ENCODE data around the gene MBIP. TPM values are rescaled to one million over a fixed set of nuclear protein-coding genes. Genes with fewer than 3 reads are reported as not detected.
"Not testable (repeated sequence)": the region's sequence is repeated elsewhere in the genome, so short reads cannot be mapped to it uniquely, and the experiment has no call there.

MBIP gene
- total RNA-seq, 2 experiments from 2014 or later, result 18.3 to 23.0 TPM

- ChIA-PET POLR2A (no interaction called here), CTCF (no interaction called here)
- Mint-ChIP-seq H3K27ac (no peak overlapping the region), H3K9me3 (ENCODE audit: insufficient read depth) (no peaks in the 10 kb centered on the region), H3K4me1 (ENCODE audit: low read depth) (no peaks in the 10 kb centered on the region), H3K36me3 (ENCODE audit: low read depth) (no peaks in the 10 kb centered on the region), H3K4me3 (no peak overlapping the region), H3K27me3 (ENCODE audit: low read depth) (peaks cover 18% of the 10 kb centered on the region)
- no peak for ATAC-seq
- no peak for DNase-seq
These were observed 12.7 kb upstream of the MBIP start for GRCh38 chr14:36333119-36333518.

DNA sequence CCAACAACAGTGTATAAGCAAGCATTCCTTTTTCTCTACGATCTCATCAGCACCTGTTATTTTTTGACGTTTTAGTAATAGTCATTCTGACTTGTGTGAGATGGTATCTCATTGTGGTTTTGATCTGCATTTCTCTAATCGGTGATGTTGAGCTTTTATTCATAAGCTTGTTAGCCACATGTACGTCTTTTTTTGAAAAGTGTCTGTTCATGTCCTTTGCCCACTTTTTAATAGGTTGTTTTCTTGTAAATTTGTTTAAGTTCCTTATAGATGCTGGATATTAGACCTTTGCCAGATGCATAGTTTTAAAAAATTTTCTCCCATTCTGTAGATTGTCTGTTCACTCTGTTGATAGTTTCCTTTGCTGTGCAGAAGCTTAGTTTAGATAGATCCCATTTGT lies 7.1 kb upstream of the MBIP start:
- CTCF ChIA-PET; H3K27ac Mint-ChIP-seq; ATAC-seq; POLR2A ChIA-PET; H3K4me3 Mint-ChIP-seq; H3K4me1 Mint-ChIP-seq (ENCODE audit: low read depth); H3K36me3 Mint-ChIP-seq (ENCODE audit: low read depth); H3K9me3 Mint-ChIP-seq (ENCODE audit: insufficient read depth); DNase-seq: not testable (repeated sequence)
- peaks cover 35% of the 10 kb centered on the region for H3K27me3 Mint-ChIP-seq (ENCODE audit: low read depth)

- DNase-seq (no peak), ATAC-seq (no peak)
- ChIA-PET CTCF (no interaction called here), POLR2A (no interaction called here)
- Mint-ChIP-seq H3K36me3 (ENCODE audit: low read depth) (no peaks in the 10 kb centered on the region), H3K9me3 (ENCODE audit: insufficient read depth) (no peaks in the 10 kb centered on the region), H3K27ac (no peak overlapping the region), H3K4me3 (no peak overlapping the region), H3K4me1 (ENCODE audit: low read depth) (peaks cover under 1% of the 10 kb centered on the region), H3K27me3 (ENCODE audit: low read depth) (peaks cover 33% of the 10 kb centered on the region)
These were observed 5.4 kb upstream of the MBIP start for GRCh38 chr14:36325853-36326252.

- ChIA-PET CTCF (no interaction called here), POLR2A (no interaction called here)
- peaks cover 5% of the 10 kb centered on the region for H3K4me1 Mint-ChIP-seq (ENCODE audit: low read depth)
- peaks cover 33% of the 10 kb centered on the region for H3K27me3 Mint-ChIP-seq (ENCODE audit: low read depth)
- H3K9me3 Mint-ChIP-seq (ENCODE audit: insufficient read depth), result no peaks in the 10 kb centered on the region
- H3K27ac Mint-ChIP-seq, result no peak overlapping the region
- no peak for DNase-seq
- peaks cover 5% of the 10 kb centered on the region for H3K36me3 Mint-ChIP-seq (ENCODE audit: low read depth)
- no peak overlapping the region for H3K4me3 Mint-ChIP-seq
- no peak for ATAC-seq
These were observed 4.5 kb upstream of the MBIP start for GRCh38 chr14:36324897-36325296.

- CTCF ChIA-PET, result interaction anchor here (0.6 to 2.1 kb wide), 3 partner anchors 13 to 251 kb away, joined by 3 to 6 read pairs (median 4); no protein-coding TSS in a partner anchor
- peaks cover 9% of the 10 kb centered on the region for H3K36me3 Mint-ChIP-seq (ENCODE audit: low read depth)
- H3K4me1 Mint-ChIP-seq (ENCODE audit: low read depth), result peaks cover 26% of the 10 kb centered on the region
- no peak for ATAC-seq
- POLR2A ChIA-PET, result no interaction called here
- H3K27me3 Mint-ChIP-seq (ENCODE audit: low read depth), result peaks cover 12% of the 10 kb centered on the region
- no peaks in the 10 kb centered on the region for H3K9me3 Mint-ChIP-seq (ENCODE audit: insufficient read depth)
- DNase-seq, result no peak
- peak overlapping the region; percentile 93 for H3K27ac Mint-ChIP-seq
- peak overlapping the region; percentile 90 for H3K4me3 Mint-ChIP-seq
These were observed 502 bp upstream of the MBIP start for GRCh38 chr14:36320897-36321381.

DNA sequence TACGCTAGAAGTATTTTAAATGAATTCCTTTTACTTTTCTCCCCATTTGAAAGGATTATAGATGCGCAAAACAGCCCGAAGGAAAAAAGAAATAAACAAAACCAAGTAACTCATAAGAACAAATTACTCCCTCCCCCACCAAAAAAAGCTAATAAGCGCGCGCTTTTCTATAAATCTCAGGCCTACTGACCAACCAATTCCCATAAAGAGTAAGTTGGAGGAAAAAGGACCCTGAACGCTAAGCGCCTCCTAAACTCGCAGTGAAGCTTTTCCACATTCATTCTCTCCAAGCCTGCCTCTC lies 588 bp downstream of the MBIP start:
- H3K9me3 Mint-ChIP-seq (ENCODE audit: insufficient read depth), result no peaks in the 10 kb centered on the region
- H3K4me1 Mint-ChIP-seq (ENCODE audit: low read depth), result peaks cover 30% of the 10 kb centered on the region
- ATAC-seq (no peak), DNase-seq (no peak)
- H3K27ac Mint-ChIP-seq, result peak overlapping the region; percentile 93
- H3K4me3 Mint-ChIP-seq, result peak overlapping the region; percentile 90
- ChIA-PET CTCF (interaction anchor here (1.5 to 2.1 kb wide), 2 partner anchors 55 to 250 kb away, joined by 4 to 6 read pairs; no protein-coding TSS in a partner anchor), POLR2A (no interaction called here)
- H3K36me3 Mint-ChIP-seq (ENCODE audit: low read depth), result peaks cover 9% of the 10 kb centered on the region
- peaks cover 12% of the 10 kb centered on the region for H3K27me3 Mint-ChIP-seq (ENCODE audit: low read depth)

DNA sequence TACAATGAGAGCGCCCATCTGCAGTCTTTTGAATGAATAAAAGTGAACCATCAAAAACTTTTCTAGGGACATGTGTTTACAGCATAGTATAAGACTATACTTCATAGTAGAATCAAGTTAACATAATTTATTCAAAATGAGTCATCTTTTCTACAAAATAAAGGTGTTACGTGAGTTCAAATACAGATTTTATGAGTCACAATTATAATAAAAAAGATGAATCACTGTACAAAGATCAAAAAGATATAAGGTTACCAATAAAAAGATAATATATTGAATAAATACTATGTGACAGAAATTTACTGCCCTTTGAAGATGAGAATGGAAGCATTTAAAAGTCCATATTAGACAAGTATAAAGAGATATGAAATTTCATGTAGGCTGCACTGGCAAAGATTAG lies 2.8 kb downstream of the MBIP start:
- ATAC-seq (no peak), DNase-seq (no peak)
- CTCF ChIA-PET, result interaction anchor here (0.7 kb wide), 1 partner anchor 435 kb away, joined by 3 read pairs; no protein-coding TSS in a partner anchor
- no peak overlapping the region for H3K27ac Mint-ChIP-seq
- no peak overlapping the region for H3K4me3 Mint-ChIP-seq
- POLR2A ChIA-PET, result no interaction called here
- H3K36me3 Mint-ChIP-seq (ENCODE audit: low read depth), result peaks cover 21% of the 10 kb centered on the region
- no peaks in the 10 kb centered on the region for H3K27me3 Mint-ChIP-seq (ENCODE audit: low read depth)
- no peaks in the 10 kb centered on the region for H3K9me3 Mint-ChIP-seq (ENCODE audit: insufficient read depth)
- H3K4me1 Mint-ChIP-seq (ENCODE audit: low read depth), result peaks cover 30% of the 10 kb centered on the region

GRCh38 chr14:36316131-36316530 lies 4.3 kb downstream of the MBIP start:
- Mint-ChIP-seq H3K4me3 (no peak overlapping the region), H3K27ac (no peak overlapping the region)

GRCh38 chr14:36315159-36315853 lies 5.1 kb downstream of the MBIP start:
- DNase-seq, result no peak
- ATAC-seq, result no peak
- H3K4me3 Mint-ChIP-seq, result no peak overlapping the region
- peaks cover 28% of the 10 kb centered on the region for H3K36me3 Mint-ChIP-seq (ENCODE audit: low read depth)
- no peaks in the 10 kb centered on the region for H3K9me3 Mint-ChIP-seq (ENCODE audit: insufficient read depth)
- POLR2A ChIA-PET, result no interaction called here
- no peak overlapping the region for H3K27ac Mint-ChIP-seq
- H3K4me1 Mint-ChIP-seq (ENCODE audit: low read depth), result peaks cover 26% of the 10 kb centered on the region
- no peaks in the 10 kb centered on the region for H3K27me3 Mint-ChIP-seq (ENCODE audit: low read depth)
- CTCF ChIA-PET, result interaction anchor here (1.4 kb wide), 1 partner anchor 10 kb away, joined by 4 read pairs; no protein-coding TSS in a partner anchor

More at GRCh38 chr14:36316131-36316530, 4.3 kb downstream of the MBIP start:
- Mint-ChIP-seq H3K4me1 (ENCODE audit: low read depth) (peaks cover 30% of the 10 kb centered on the region), H3K9me3 (ENCODE audit: insufficient read depth) (no peaks in the 10 kb centered on the region), H3K36me3 (ENCODE audit: low read depth) (peaks cover 23% of the 10 kb centered on the region), H3K27me3 (ENCODE audit: low read depth) (no peaks in the 10 kb centered on the region)
- ATAC-seq (no peak), DNase-seq (no peak)
- ChIA-PET POLR2A (no interaction called here), CTCF (interaction anchor here (0.6 to 1.4 kb wide), 2 partner anchors 11 to 44 kb away, joined by 3 to 4 read pairs; no protein-coding TSS in a partner anchor)

GRCh38 chr14:36313898-36314297 lies 6.5 kb downstream of the MBIP start:
- H3K4me3 Mint-ChIP-seq, result no peak overlapping the region
- H3K4me1 Mint-ChIP-seq (ENCODE audit: low read depth), result peaks cover 17% of the 10 kb centered on the region
- peaks cover 30% of the 10 kb centered on the region for H3K36me3 Mint-ChIP-seq (ENCODE audit: low read depth)
- H3K27ac Mint-ChIP-seq, result no peak overlapping the region
- H3K9me3 Mint-ChIP-seq (ENCODE audit: insufficient read depth), result no peaks in the 10 kb centered on the region
- ChIA-PET POLR2A (no interaction called here), CTCF (interaction anchor here (0.8 to 1.6 kb wide), 2 partner anchors 12 to 243 kb away, joined by 4 read pairs; no protein-coding TSS in a partner anchor)
- DNase-seq (no peak), ATAC-seq (no peak)
- no peaks in the 10 kb centered on the region for H3K27me3 Mint-ChIP-seq (ENCODE audit: low read depth)

DNA sequence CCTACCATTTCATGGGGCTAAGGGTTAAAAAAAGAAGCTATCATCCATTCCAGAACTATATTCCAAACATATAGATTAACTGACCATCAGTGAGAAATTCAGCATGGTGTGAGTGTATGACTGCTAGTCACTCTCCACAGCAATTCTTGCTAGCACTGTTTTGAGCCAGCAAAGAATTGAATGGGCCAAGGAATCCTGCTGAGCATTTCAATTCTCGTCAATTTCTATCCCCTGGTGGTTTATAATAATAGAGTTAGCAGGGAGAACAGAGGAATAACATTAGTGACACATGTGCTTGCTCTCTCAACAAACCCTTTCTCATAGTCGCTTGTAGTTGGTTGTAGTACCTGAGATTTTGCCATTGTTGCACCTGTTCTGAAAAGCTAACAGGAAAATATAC lies 7.2 kb downstream of the MBIP start:
- CTCF ChIA-PET, result interaction anchor here (1.6 kb wide), 1 partner anchor 243 kb away, joined by 4 read pairs; no protein-coding TSS in a partner anchor
- H3K4me1 Mint-ChIP-seq (ENCODE audit: low read depth), result peaks cover 13% of the 10 kb centered on the region
- DNase-seq, result no peak
- no peaks in the 10 kb centered on the region for H3K27me3 Mint-ChIP-seq (ENCODE audit: low read depth)
- H3K9me3 Mint-ChIP-seq (ENCODE audit: insufficient read depth), result no peaks in the 10 kb centered on the region
- no peak overlapping the region for H3K27ac Mint-ChIP-seq
- peaks cover 33% of the 10 kb centered on the region for H3K36me3 Mint-ChIP-seq (ENCODE audit: low read depth)
- POLR2A ChIA-PET, result no interaction called here
- no peak for ATAC-seq
- no peak overlapping the region for H3K4me3 Mint-ChIP-seq

- ATAC-seq (no peak), DNase-seq (no peak)
- no peaks in the 10 kb centered on the region for H3K4me1 Mint-ChIP-seq (ENCODE audit: low read depth)
- H3K27me3 Mint-ChIP-seq (ENCODE audit: low read depth), result no peaks in the 10 kb centered on the region
- H3K9me3 Mint-ChIP-seq (ENCODE audit: insufficient read depth), result no peaks in the 10 kb centered on the region
- no peak overlapping the region for H3K4me3 Mint-ChIP-seq
- POLR2A ChIA-PET, result interaction anchor here (0.8 kb wide), 1 partner anchor 237 kb away, joined by 4 read pairs; no protein-coding TSS in a partner anchor
- no peak overlapping the region for H3K27ac Mint-ChIP-seq
- CTCF ChIA-PET, result no interaction called here
- H3K36me3 Mint-ChIP-seq (ENCODE audit: low read depth), result peaks cover 37% of the 10 kb centered on the region
These were observed 13.6 kb downstream of the MBIP start for GRCh38 chr14:36306836-36307235.

Measured in activated CD8-positive, alpha-beta T cell treated with anti-CD3 and anti-CD28 coated beads, Interleukin-2, amount 10 ng/mL, durations not matched to agents 7 days and 5 days (primary cell).